GM12878 (cell line): Measurements from ENCODE around the gene RAPGEF4. TPM values are rescaled to one million over a fixed set of nuclear protein-coding genes. Genes with fewer than 3 reads are reported as not detected.

ENCODE experiments used
- ATAC-seq: fragments of 200-7000 bp; cut with Tn5 transposase; 3 replicates; pipeline ENCODE4 v1.9.1; 2020; ENCODE audit warnings: mild to moderate bottlenecking, moderate library complexity
- BruUV-seq: library from RNA; stranded (reverse); fragments of 400-500 nt; replicated peaks from 2 replicates; lab custom pipeline; 2021; lab: Mats Ljungman, UMichigan
- CTCF ChIA-PET: fragments of 300-600 bp; sonication (Branson Sonifier 250); formaldehyde crosslinking; extraction: SDS; loops from one replicate; lab custom pipeline; 2021; ENCODE audit warnings: inconsistent platforms; lab: Yijun Ruan, JAX
- POLR2A ChIA-PET: fragments of 350-600 bp; formaldehyde crosslinking; extraction: SDS; loops from one replicate; lab custom pipeline; 2021; ENCODE audit warnings: inconsistent platforms; lab: Charles Lee
- RAD21 ChIA-PET: fragments of 300-600 bp; sonication (Branson Sonifier 250); formaldehyde crosslinking; loops from one replicate; lab custom pipeline; 2023; ENCODE audit warnings: antibody characterized with exemption; ENCODE audit not compliant: unreplicated experiment; lab: Charles Lee
- SMC1A ChIA-PET: fragments of 300-600 bp; sonication (Branson Sonifier 250); formaldehyde crosslinking; loops from one replicate; lab custom pipeline; 2023; ENCODE audit not compliant: unreplicated experiment, uncharacterized antibody; lab: Charles Lee
- DNase-seq: peaks from one replicate; pipeline ENCODE4 v3.0.0-alpha.2; 2011; ENCODE audit warnings: low read depth, low spot score
- FAIRE-seq: peaks from 3 replicates; lab custom pipeline; 2011; peaks lifted over from hg19 to GRCh38; lab: Jason Lieb, UNC
- H2AFZ ChIP-seq: 2 replicates; pipeline ENCODE4 v1.6.0; 2011; ENCODE audit warnings: low read depth, low read length, control low read depth; ENCODE audit not compliant: control insufficient read depth
- H3K27ac ChIP-seq: 2 replicates; pipeline ENCODE4 v1.5.1; 2011; ENCODE audit warnings: control low read depth; ENCODE audit not compliant: control insufficient read depth, insufficient read depth
- H3K27me3 ChIP-seq, 2 experiments: replicated peaks in 1 of 2; 2 replicates each; pipeline versions ENCODE4 v1.6.0 to v1.6.1; 2011; ENCODE audit warnings: low read length in 1 of 2; ENCODE audit not compliant: control insufficient read depth in 2 of 2, insufficient read depth in 2 of 2
- H3K36me3 ChIP-seq, 2 experiments: 2 replicates each; pipeline ENCODE4 v1.5.1; 2011; ENCODE audit warnings: low read length in 1 of 2; ENCODE audit not compliant: control insufficient read depth in 2 of 2, insufficient read depth in 2 of 2
- H3K4me1 ChIP-seq: 2 replicates; pipeline ENCODE4 v1.6.1; 2011; ENCODE audit warnings: mild to moderate bottlenecking, low read length, moderate library complexity, mixed read lengths; ENCODE audit not compliant: control insufficient read depth, insufficient read depth
- H3K4me2 ChIP-seq: 2 replicates; pipeline ENCODE4 v1.6.0; 2011; ENCODE audit warnings: control low read depth; ENCODE audit not compliant: control insufficient read depth, insufficient read depth
- H3K4me3 ChIP-seq: fragments of 200-600 bp; sonication (generic); 2 replicates; pipeline ENCODE4 v1.5.1; 2016
- H3K79me2 ChIP-seq: 2 replicates; pipeline ENCODE4 v1.6.0; 2011; ENCODE audit warnings: low read length; ENCODE audit not compliant: control insufficient read depth, insufficient read depth
- H3K9ac ChIP-seq: 2 replicates; pipeline ENCODE4 v1.8.0; 2011; ENCODE audit warnings: low read length, control low read depth, mixed read lengths; ENCODE audit not compliant: control insufficient read depth, insufficient read depth
- H3K9me3 ChIP-seq: replicated peaks from 3 replicates; pipeline ENCODE4 v1.5.1; 2011; ENCODE audit warnings: mild to moderate bottlenecking, low read length; ENCODE audit not compliant: control insufficient read depth, insufficient read depth
- H4K20me1 ChIP-seq: 2 replicates; pipeline ENCODE4 v1.6.0; 2011; ENCODE audit not compliant: control insufficient read depth, insufficient read depth
- ATF7 ChIP-seq: fragments of 450-650 bp; IDR thresholded peaks from 2 replicates; pipeline ENCODE4 v1.6.1; 2016; ENCODE audit warnings: low read depth, mild to moderate bottlenecking
- E2F4 ChIP-seq: IDR thresholded peaks from 2 replicates; pipeline ENCODE4 v1.6.1; 2012; ENCODE audit warnings: low read depth, low read length, improper control_type of control experiment
- ELK1 ChIP-seq: IDR thresholded peaks from 2 replicates; pipeline ENCODE4 v1.6.1; 2012; ENCODE audit warnings: low read depth, low read length, improper control_type of control experiment
- KAT2A ChIP-seq: conservative IDR thresholded peaks from 2 replicates; pipeline ENCODE4 v1.6.1; 2011; ENCODE audit warnings: low read depth, low read length; ENCODE audit not compliant: control insufficient read depth
- LARP7 ChIP-seq: fragments of 450-650 bp; IDR thresholded peaks from 2 replicates; pipeline ENCODE4 v1.6.1; 2017; ENCODE audit warnings: mild to moderate bottlenecking
- MYC ChIP-seq: IDR thresholded peaks from 2 replicates; pipeline ENCODE4 v1.6.1; 2011; ENCODE audit warnings: mild to moderate bottlenecking, low read length, moderate library complexity, inconsistent platforms; ENCODE audit not compliant: insufficient read depth, insufficient replicate concordance, insufficient read length, severe bottlenecking
- NR2C2 ChIP-seq: IDR thresholded peaks from 2 replicates; pipeline ENCODE4 v1.6.1; 2011; ENCODE audit warnings: borderline replicate concordance, low read depth; ENCODE audit not compliant: control insufficient read depth, insufficient read length
- RAD51 ChIP-seq: fragments of 450-650 bp; IDR thresholded peaks from 2 replicates; pipeline ENCODE4 v1.6.1; 2016; ENCODE audit warnings: moderate library complexity, mild to moderate bottlenecking, inconsistent platforms
- SREBF1 ChIP-seq: IDR thresholded peaks from 2 replicates; pipeline ENCODE4 v1.6.1; 2012; ENCODE audit warnings: mild to moderate bottlenecking, low read length
- TARDBP ChIP-seq: IDR thresholded peaks from 2 replicates; pipeline ENCODE4 v1.6.1; 2016; ENCODE audit warnings: borderline replicate concordance
- TCF12 ChIP-seq: IDR thresholded peaks from 2 replicates; pipeline ENCODE4 v1.6.1; 2011; ENCODE audit warnings: low read depth, mild to moderate bottlenecking, low read length
- ZSCAN29 ChIP-seq: fragments of 450-650 bp; IDR thresholded peaks from 2 replicates; pipeline ENCODE4 v1.6.1; 2017; ENCODE audit warnings: mild to moderate bottlenecking, moderate library complexity
- WGBS: methylation state at CpG from one replicate; pipeline ENCODE4 v1.1.6; 2016; ENCODE audit warnings: low lambda C conversion rate; ENCODE audit not compliant: insufficient replicate concordance, insufficient coverage; ENCODE audit errors: missing lambda C conversion rate; 5-methylcytosine and 5-hydroxymethylcytosine counted together
- in situ Hi-C: fragments of 300-500 bp; cut with MboI; formaldehyde crosslinking; loops from 9 replicates; pipeline ENCODE4 v1.14.3; 2018; ENCODE audit warnings: mixed read lengths
- intact Hi-C: fragments of 100-400 bp; cut with micrococcal nuclease; formaldehyde crosslinking; loops from one replicate; pipeline ENCODE4 v1.14.2; 2022; ENCODE audit not compliant: unreplicated experiment
- polyA plus RNA-seq, 11 experiments: library from polyadenylated mRNA; depleted of rRNA in 4 of 11; unstranded in 6 of 11; stranded (reverse) in 5 of 11; fragments of >200 nt; fragmentation: Nextera tagmentation in 4 of 11; fragmentation: Illumina TruSeq in 1 of 11; extraction: Ambion mirVana in 4 of 11; extraction: Trizol in 1 of 11; gene quantifications; 1 replicate in 1 of 11; 2 replicates in 10 of 11; pipeline versions ENCODE4 v1.2.1 to v1.2.3, GENCODE V29; 2011 to 2016; ENCODE audit warnings: inconsistent platforms in 2 of 11, missing spikeins in 2 of 11, low read depth in 1 of 11
- total RNA-seq, 4 experiments: library from RNA; depleted of rRNA in 3 of 4; stranded (reverse); fragments of >200 nt in 3 of 4; fragmentation: Illumina TruSeq in 1 of 4; extraction: Trizol in 1 of 4; gene quantifications; 2 replicates each; pipeline versions ENCODE4 v1.2.1 to v1.2.3, GENCODE V29; 2013 to 2021
- TF ChIP-seq, protein P1 (sequence below): fragments of 450-650 bp; IDR thresholded peaks from 2 replicates; pipeline ENCODE4 v1.6.1; 2014; ENCODE audit warnings: mild to moderate bottlenecking
- TF ChIP-seq, protein P2 (sequence below): fragments of 450-650 bp; IDR thresholded peaks from 2 replicates; pipeline ENCODE4 v1.6.1; 2017; ENCODE audit warnings: mild to moderate bottlenecking, low read depth, inconsistent platforms; ENCODE audit not compliant: poor library complexity, severe bottlenecking
- TF ChIP-seq, protein P3 (sequence below): fragments of 450-650 bp; IDR thresholded peaks from 2 replicates; pipeline ENCODE4 v1.6.1; 2017; ENCODE audit warnings: mild to moderate bottlenecking, moderate library complexity

The RAPGEF4 gene
- total and polyA plus RNA-seq, 10 of the 15 experiments (the other 5 are each of a cell fraction or from before 2014, with no cell fraction given), result 0.18 TPM; not detected in 8

GRCh38 chr2:172849519-172850217 lies 114.0 kb downstream of the RAPGEF4 start:
- CTCF ChIA-PET, result no interaction called here
- no peaks in the 10 kb centered on the region for H3K9me3 ChIP-seq
- ATAC-seq (no peak), DNase-seq (no peak), FAIRE-seq (no peak)
- POLR2A ChIA-PET, result no interaction called here
- H3K36me3 ChIP-seq, result no peaks in the 10 kb centered on the region
- no peak overlapping the region for H3K9ac ChIP-seq
- no peaks in the 10 kb centered on the region for H4K20me1 ChIP-seq
- H3K79me2 ChIP-seq, result no peaks in the 10 kb centered on the region
- 24% methylated on average over 4 of the region's 4 CpGs for WGBS
- no peak overlapping the region for H3K4me2 ChIP-seq
- RAD21 ChIA-PET, result no interaction called here
- H3K27ac ChIP-seq, result no peak overlapping the region
- TF ChIP-seq, protein P1, sequence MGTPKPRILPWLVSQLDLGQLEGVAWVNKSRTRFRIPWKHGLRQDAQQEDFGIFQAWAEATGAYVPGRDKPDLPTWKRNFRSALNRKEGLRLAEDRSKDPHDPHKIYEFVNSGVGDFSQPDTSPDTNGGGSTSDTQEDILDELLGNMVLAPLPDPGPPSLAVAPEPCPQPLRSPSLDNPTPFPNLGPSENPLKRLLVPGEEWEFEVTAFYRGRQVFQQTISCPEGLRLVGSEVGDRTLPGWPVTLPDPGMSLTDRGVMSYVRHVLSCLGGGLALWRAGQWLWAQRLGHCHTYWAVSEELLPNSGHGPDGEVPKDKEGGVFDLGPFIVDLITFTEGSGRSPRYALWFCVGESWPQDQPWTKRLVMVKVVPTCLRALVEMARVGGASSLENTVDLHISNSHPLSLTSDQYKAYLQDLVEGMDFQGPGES, result no peak
- no peak for TF ChIP-seq ELK1
- TF ChIP-seq SREBF1, result no peak
- TF ChIP-seq, protein P2, sequence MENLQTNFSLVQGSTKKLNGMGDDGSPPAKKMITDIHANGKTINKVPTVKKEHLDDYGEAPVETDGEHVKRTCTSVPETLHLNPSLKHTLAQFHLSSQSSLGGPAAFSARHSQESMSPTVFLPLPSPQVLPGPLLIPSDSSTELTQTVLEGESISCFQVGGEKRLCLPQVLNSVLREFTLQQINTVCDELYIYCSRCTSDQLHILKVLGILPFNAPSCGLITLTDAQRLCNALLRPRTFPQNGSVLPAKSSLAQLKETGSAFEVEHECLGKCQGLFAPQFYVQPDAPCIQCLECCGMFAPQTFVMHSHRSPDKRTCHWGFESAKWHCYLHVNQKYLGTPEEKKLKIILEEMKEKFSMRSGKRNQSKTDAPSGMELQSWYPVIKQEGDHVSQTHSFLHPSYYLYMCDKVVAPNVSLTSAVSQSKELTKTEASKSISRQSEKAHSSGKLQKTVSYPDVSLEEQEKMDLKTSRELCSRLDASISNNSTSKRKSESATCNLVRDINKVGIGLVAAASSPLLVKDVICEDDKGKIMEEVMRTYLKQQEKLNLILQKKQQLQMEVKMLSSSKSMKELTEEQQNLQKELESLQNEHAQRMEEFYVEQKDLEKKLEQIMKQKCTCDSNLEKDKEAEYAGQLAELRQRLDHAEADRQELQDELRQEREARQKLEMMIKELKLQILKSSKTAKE, result no peak
- TF ChIP-seq, protein P3, sequence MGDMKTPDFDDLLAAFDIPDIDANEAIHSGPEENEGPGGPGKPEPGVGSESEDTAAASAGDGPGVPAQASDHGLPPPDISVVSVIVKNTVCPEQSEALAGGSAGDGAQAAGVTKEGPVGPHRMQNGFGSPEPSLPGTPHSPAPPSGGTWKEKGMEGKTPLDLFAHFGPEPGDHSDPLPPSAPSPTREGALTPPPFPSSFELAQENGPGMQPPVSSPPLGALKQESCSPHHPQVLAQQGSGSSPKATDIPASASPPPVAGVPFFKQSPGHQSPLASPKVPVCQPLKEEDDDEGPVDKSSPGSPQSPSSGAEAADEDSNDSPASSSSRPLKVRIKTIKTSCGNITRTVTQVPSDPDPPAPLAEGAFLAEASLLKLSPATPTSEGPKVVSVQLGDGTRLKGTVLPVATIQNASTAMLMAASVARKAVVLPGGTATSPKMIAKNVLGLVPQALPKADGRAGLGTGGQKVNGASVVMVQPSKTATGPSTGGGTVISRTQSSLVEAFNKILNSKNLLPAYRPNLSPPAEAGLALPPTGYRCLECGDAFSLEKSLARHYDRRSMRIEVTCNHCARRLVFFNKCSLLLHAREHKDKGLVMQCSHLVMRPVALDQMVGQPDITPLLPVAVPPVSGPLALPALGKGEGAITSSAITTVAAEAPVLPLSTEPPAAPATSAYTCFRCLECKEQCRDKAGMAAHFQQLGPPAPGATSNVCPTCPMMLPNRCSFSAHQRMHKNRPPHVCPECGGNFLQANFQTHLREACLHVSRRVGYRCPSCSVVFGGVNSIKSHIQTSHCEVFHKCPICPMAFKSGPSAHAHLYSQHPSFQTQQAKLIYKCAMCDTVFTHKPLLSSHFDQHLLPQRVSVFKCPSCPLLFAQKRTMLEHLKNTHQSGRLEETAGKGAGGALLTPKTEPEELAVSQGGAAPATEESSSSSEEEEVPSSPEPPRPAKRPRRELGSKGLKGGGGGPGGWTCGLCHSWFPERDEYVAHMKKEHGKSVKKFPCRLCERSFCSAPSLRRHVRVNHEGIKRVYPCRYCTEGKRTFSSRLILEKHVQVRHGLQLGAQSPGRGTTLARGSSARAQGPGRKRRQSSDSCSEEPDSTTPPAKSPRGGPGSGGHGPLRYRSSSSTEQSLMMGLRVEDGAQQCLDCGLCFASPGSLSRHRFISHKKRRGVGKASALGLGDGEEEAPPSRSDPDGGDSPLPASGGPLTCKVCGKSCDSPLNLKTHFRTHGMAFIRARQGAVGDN, result no peak
- no peak for TF ChIP-seq TARDBP
- no peak for TF ChIP-seq MYC
- no peak for TF ChIP-seq E2F4
- no peak for TF ChIP-seq NR2C2
- no peak for TF ChIP-seq KAT2A
- TF ChIP-seq RAD51, result no peak
- TF ChIP-seq LARP7, result no peak
- TF ChIP-seq ATF7, result no peak
- no peak for TF ChIP-seq ZSCAN29
- TF ChIP-seq TCF12, result no peak
- H2AFZ ChIP-seq, result no peak overlapping the region
- no TSS peak for BruUV-seq
- in situ Hi-C loops (no loop called here), intact Hi-C loops (no loop called here)
- H3K4me1 ChIP-seq, result no peaks in the 10 kb centered on the region
- peaks cover 0 to 7% of the 10 kb centered on the region in 2 experiments; a peak in 1 of 4 replicates for H3K27me3 ChIP-seq
- H3K4me3 ChIP-seq, result no peak overlapping the region
- SMC1A ChIA-PET, result no interaction called here
